Measurements from ENCODE around the gene MTHFD1L.
"Not testable (repeated sequence)": the region's sequence is repeated elsewhere in the genome, so short reads cannot be mapped to it uniquely, and the experiment has no call there.

MTHFD1L gene

GRCh38 chr6:151070631-151071051 lies 205.1 kb downstream of the MTHFD1L start:
- DNase-seq: peak; percentile 71

GRCh38 chr6:151071295-151071694 lies 205.8 kb downstream of the MTHFD1L start:
- peak; percentile 76 for DNase-seq

- no peak for DNase-seq
Measured at GRCh38 chr6:151073146-151073545, 207.6 kb downstream of the MTHFD1L start.

- no peak for DNase-seq
Measured at GRCh38 chr6:151073701-151074100, 208.2 kb downstream of the MTHFD1L start.

- DNase-seq: no peak
Measured at GRCh38 chr6:151075005-151075404, 209.5 kb downstream of the MTHFD1L start.

GRCh38 chr6:151075527-151075926 lies 210.0 kb downstream of the MTHFD1L start:
- DNase-seq: peak; percentile 86

- DNase-seq: peak; percentile 61
Measured at GRCh38 chr6:151075930-151076555, 210.5 kb downstream of the MTHFD1L start.

- no peak for DNase-seq
Measured at GRCh38 chr6:151078655-151079054, 213.2 kb downstream of the MTHFD1L start.

- DNase-seq: no peak
Measured at GRCh38 chr6:151081656-151082055, 216.2 kb downstream of the MTHFD1L start.

- DNase-seq: no peak
Measured at GRCh38 chr6:151082079-151082478, 216.6 kb downstream of the MTHFD1L start.

GRCh38 chr6:151084275-151084674 lies 218.8 kb downstream of the MTHFD1L start:
- DNase-seq: no peak

- not testable (repeated sequence) for DNase-seq
Measured at GRCh38 chr6:151087055-151087454, 221.6 kb downstream of the MTHFD1L start.

GRCh38 chr6:151087861-151088598 lies 222.5 kb downstream of the MTHFD1L start:
- DNase-seq: peak; percentile 89

- DNase-seq: no peak
Measured at GRCh38 chr6:151088599-151088935, 223.1 kb downstream of the MTHFD1L start.

GRCh38 chr6:151088963-151089362 lies 223.5 kb downstream of the MTHFD1L start:
- DNase-seq: no peak

- DNase-seq: no peak
Measured at GRCh38 chr6:151089978-151090377, 224.5 kb downstream of the MTHFD1L start.

GRCh38 chr6:151091571-151091970 lies 226.1 kb downstream of the MTHFD1L start:
- DNase-seq: no peak

GRCh38 chr6:151092591-151092990 lies 227.1 kb downstream of the MTHFD1L start:
- DNase-seq: no peak

- no peak for DNase-seq
Measured at GRCh38 chr6:151093706-151094105, 228.2 kb downstream of the MTHFD1L start.

GRCh38 chr6:151095538-151096254 lies 230.2 kb downstream of the MTHFD1L start:
- DNase-seq: no peak

GRCh38 chr6:151096255-151096612 lies 230.7 kb downstream of the MTHFD1L start:
- DNase-seq: no peak

GRCh38 chr6:151096691-151097606 lies 231.4 kb downstream of the MTHFD1L start:
- DNase-seq: no peak

- DNase-seq: no peak
Measured at GRCh38 chr6:151098166-151098565, 232.7 kb downstream of the MTHFD1L start.
